PC-3 (cell line): Measurements from ENCODE around the gene C1orf53. TPM values are rescaled to one million over a fixed set of nuclear protein-coding genes. Genes with fewer than 3 reads are reported as not detected.
"Not testable (repeated sequence)": the region's sequence is repeated elsewhere in the genome, so short reads cannot be mapped to it uniquely, and the experiment has no call there.

ENCODE experiments used
- ATAC-seq: fragments of 200-7000 bp; cut with Tn5 transposase; 2 replicates; pipeline ENCODE4 v1.9.1; 2020; ENCODE audit warnings: mild to moderate bottlenecking, moderate library complexity
- BruUV-seq: library from RNA; stranded (reverse); fragments of 400-500 nt; replicated peaks from 2 replicates; lab custom pipeline; 2021; lab: Mats Ljungman, UMichigan
- CTCF ChIA-PET: fragments of 300-600 bp; sonication (Branson Sonifier 250); formaldehyde crosslinking; loops from one replicate; lab custom pipeline; 2022; ENCODE audit warnings: antibody characterized with exemption; lab: Charles Lee
- POLR2A ChIA-PET: fragments of 300-600 bp; sonication (Branson Sonifier 250); formaldehyde crosslinking; loops from one replicate; lab custom pipeline; 2022; ENCODE audit warnings: antibody characterized with exemption; ENCODE audit not compliant: unreplicated experiment; lab: Charles Lee
- DNase-seq: peaks from one replicate; pipeline ENCODE4 v3.0.0-alpha.2; 2015
- H2AFZ ChIP-seq: fragments of 300-600 bp; sonication (generic); 2 replicates; pipeline ENCODE4 v1.6.0; 2016; ENCODE audit warnings: antibody characterized with exemption, low read length
- H3F3A ChIP-seq: fragments of 300-600 bp; sonication (generic); one replicate; pipeline ENCODE4 v1.6.0; 2017; ENCODE audit warnings: antibody characterized with exemption, low read length, control low read depth, mild to moderate bottlenecking; ENCODE audit not compliant: unreplicated experiment
- H3K27ac ChIP-seq: fragments of 300-600 bp; sonication (generic); 2 replicates; pipeline ENCODE4 v1.5.1; 2016; ENCODE audit warnings: mild to moderate bottlenecking, low read length
- H3K27me3 ChIP-seq: fragments of 300-600 bp; sonication (generic); 2 replicates; pipeline ENCODE4 v1.6.1; 2016; ENCODE audit warnings: low read length, mixed read lengths
- H3K36me3 ChIP-seq: fragments of 300-600 bp; sonication (generic); 2 replicates; pipeline ENCODE4 v1.6.1; 2016; ENCODE audit warnings: low read depth, mixed run types, low read length, mixed read lengths
- H3K4me1 ChIP-seq: fragments of 300-600 bp; sonication (generic); 2 replicates; pipeline ENCODE4 v1.5.1; 2016; ENCODE audit warnings: low read length; ENCODE audit not compliant: insufficient read depth
- H3K4me2 ChIP-seq: fragments of 300-600 bp; sonication (generic); 2 replicates; pipeline ENCODE4 v1.6.0; 2016; ENCODE audit warnings: low read length
- H3K4me3 ChIP-seq: fragments of 300-600 bp; sonication (generic); 2 replicates; pipeline ENCODE4 v1.5.1; 2016; ENCODE audit warnings: mild to moderate bottlenecking, low read length, mixed read lengths
- H3K79me2 ChIP-seq: fragments of 300-600 bp; sonication (generic); 2 replicates; pipeline ENCODE4 v1.6.1; 2017; ENCODE audit warnings: low read length, mixed read lengths
- H3K9ac ChIP-seq: fragments of 300-600 bp; sonication (generic); 2 replicates; pipeline ENCODE4 v1.6.0; 2016; ENCODE audit warnings: mild to moderate bottlenecking, low read length
- H3K9me2 ChIP-seq: fragments of 300-600 bp; sonication (generic); replicated peaks from 2 replicates; pipeline ENCODE4 v1.6.1; 2016; ENCODE audit warnings: mixed run types, low read length, mixed read lengths
- H3K9me3 ChIP-seq: fragments of 300-600 bp; sonication (generic); 2 replicates; pipeline ENCODE4 v1.6.1; 2016; ENCODE audit warnings: low read length, mixed read lengths
- H4K20me1 ChIP-seq: fragments of 300-600 bp; sonication (generic); 2 replicates; pipeline ENCODE4 v1.6.1; 2016; ENCODE audit warnings: low read length, mixed read lengths
- CTCF ChIP-seq: fragments of 300-600 bp; sonication (generic); conservative IDR thresholded peaks from 2 replicates; pipeline ENCODE4 v1.5.1; 2017; ENCODE audit warnings: antibody characterized with exemption, low read depth, mild to moderate bottlenecking, low read length
- EZH2 ChIP-seq: fragments of 300-600 bp; sonication (generic); IDR thresholded peaks from one replicate; pipeline ENCODE4 v1.6.1; 2017; ENCODE audit warnings: antibody characterized with exemption, mild to moderate bottlenecking, low read length; ENCODE audit not compliant: unreplicated experiment
- EZH2phosphoT487 ChIP-seq: fragments of 300-600 bp; sonication (generic); IDR thresholded peaks from 2 replicates; pipeline ENCODE4 v1.6.1; 2018; ENCODE audit warnings: mild to moderate bottlenecking, antibody characterized with exemption, low read length, borderline replicate concordance
- intact Hi-C: fragments of 100-400 bp; cut with micrococcal nuclease; formaldehyde crosslinking; loops from 2 replicates; pipeline ENCODE4 v1.9.0; 2023
- total RNA-seq: library from RNA; depleted of rRNA; stranded (reverse); fragments of >200 nt; gene quantifications from 2 replicates; pipeline ENCODE4 v1.2.3, GENCODE V29; 2014

The C1orf53 gene
- total RNA-seq, 1 experiment from 2014 or later = 10.4 TPM

GRCh38 chr1:197951617-197952175 is 49.3 kb downstream of the C1orf53 start:
- Histone ChIP-seq H3K27me3 (no peaks in the 10 kb centered on the region), H3K36me3 (no peaks in the 10 kb centered on the region), H3K9me2 (no peaks in the 10 kb centered on the region), H3K27ac (no peak overlapping the region), H3K4me2 (no peak overlapping the region), H4K20me1 (no peaks in the 10 kb centered on the region), H2AFZ (no peak overlapping the region), H3K4me3 (no peak overlapping the region), H3F3A (no peaks in the 10 kb centered on the region), H3K9me3 (no peaks in the 10 kb centered on the region), H3K9ac (no peak overlapping the region), H3K4me1 (no peaks in the 10 kb centered on the region), H3K79me2 (no peaks in the 10 kb centered on the region)
- ATAC-seq = no peak
- intact Hi-C loops = no loop called here
- TF ChIP-seq CTCF (no peak), EZH2 (no peak), EZH2phosphoT487 (no peak)
- ChIA-PET POLR2A (no interaction called here), CTCF (no interaction called here)
- DNase-seq = no peak
- no TSS peak for BruUV-seq

DNA sequence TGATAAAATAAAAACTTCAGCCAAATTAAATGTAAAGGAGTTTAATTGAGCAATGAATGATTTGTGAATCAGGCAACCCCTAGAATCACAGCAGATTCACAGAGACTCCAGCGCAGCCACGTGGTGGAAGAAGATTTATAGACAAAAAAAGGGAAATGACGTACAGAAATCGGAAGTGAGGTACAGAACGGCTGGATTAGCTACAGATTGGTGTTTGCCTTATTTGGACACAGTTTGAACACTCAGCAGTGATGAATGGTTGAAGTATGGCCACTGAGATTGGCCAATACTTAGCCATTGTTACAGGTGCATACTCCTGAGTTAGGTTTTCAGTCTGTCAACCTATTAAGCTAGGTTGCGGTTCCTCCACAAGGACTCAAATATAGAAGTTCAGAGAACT is 51.0 kb downstream of the C1orf53 start:
- DNase-seq, BruUV-seq, H3K9ac ChIP-seq, H3K36me3 ChIP-seq, POLR2A ChIA-PET, intact Hi-C loops, H3F3A ChIP-seq, H3K9me3 ChIP-seq, H3K4me2 ChIP-seq, H3K9me2 ChIP-seq, H3K4me1 ChIP-seq, ATAC-seq, H3K79me2 ChIP-seq, H4K20me1 ChIP-seq, H3K4me3 ChIP-seq, CTCF ChIA-PET, H3K27ac ChIP-seq, H3K27me3 ChIP-seq, H2AFZ ChIP-seq: not testable (repeated sequence)

GRCh38 chr1:197954718-197955418 is 52.4 kb downstream of the C1orf53 start:
- H3K9me2 ChIP-seq = no peaks in the 10 kb centered on the region
- intact Hi-C loops = no loop called here
- H2AFZ ChIP-seq = no peak overlapping the region
- no peaks in the 10 kb centered on the region for H3K27me3 ChIP-seq
- no peak for ATAC-seq
- DNase-seq = no peak
- POLR2A ChIA-PET = no interaction called here
- H3K4me1 ChIP-seq = no peaks in the 10 kb centered on the region
- TF ChIP-seq EZH2 (no peak), EZH2phosphoT487 (no peak), CTCF (no peak)
- H3K36me3 ChIP-seq = no peaks in the 10 kb centered on the region
- H3K4me2 ChIP-seq = no peak overlapping the region
- no peaks in the 10 kb centered on the region for H3F3A ChIP-seq
- H3K9me3 ChIP-seq = no peaks in the 10 kb centered on the region
- CTCF ChIA-PET = no interaction called here
- no peaks in the 10 kb centered on the region for H3K79me2 ChIP-seq
- no peak overlapping the region for H3K4me3 ChIP-seq
- no peaks in the 10 kb centered on the region for H4K20me1 ChIP-seq
- H3K9ac ChIP-seq = no peak overlapping the region
- H3K27ac ChIP-seq = no peak overlapping the region
- BruUV-seq = no TSS peak
